IMR-90 (cell line): ENCODE data around the gene FAT1. TPM values are rescaled to one million over a fixed set of nuclear protein-coding genes. Genes with fewer than 3 reads are reported as not detected.

Experiments
- ATAC-seq: fragments of 200-7000 bp; cut with Tn5 transposase; 2 replicates; pipeline ENCODE4 v1.9.1; 2020; ENCODE audit warnings: low read depth, mild to moderate bottlenecking, moderate library complexity
- BruUV-seq: library from RNA; stranded (reverse); fragments of 400-500 nt; replicated peaks from 2 replicates; lab custom pipeline; 2021; lab: Mats Ljungman, UMichigan
- CTCF ChIA-PET: fragments of 300-600 bp; formaldehyde crosslinking; extraction: SDS; loops from one replicate; lab custom pipeline; 2021; ENCODE audit warnings: antibody characterized with exemption; lab: Yijun Ruan, JAX
- POLR2A ChIA-PET: fragments of 300-600 bp; sonication (Branson Sonifier 250); formaldehyde crosslinking; loops from one replicate; lab custom pipeline; 2022; ENCODE audit warnings: antibody characterized with exemption; ENCODE audit not compliant: unreplicated experiment; lab: Charles Lee
- DNase-seq: peaks from one replicate; pipeline ENCODE4 v3.0.0; 2013
- H2AFZ ChIP-seq: replicated peaks from 2 replicates; pipeline ENCODE3; 2013; ENCODE audit warnings: low read length, mild to moderate bottlenecking; ENCODE audit not compliant: poor library complexity
- H2AK5ac ChIP-seq: 2 replicates; pipeline ENCODE4 v1.6.1; 2013; ENCODE audit warnings: low read depth, low read length, inconsistent platforms
- H2AK9ac ChIP-seq: replicated peaks from 2 replicates; pipeline ENCODE3; 2013; ENCODE audit warnings: mild to moderate bottlenecking, low read depth, low read length, moderate library complexity; ENCODE audit not compliant: poor library complexity
- H2BK120ac ChIP-seq: 2 replicates; pipeline ENCODE4 v1.6.1; 2013; ENCODE audit warnings: low read depth, low read length, inconsistent platforms
- H2BK15ac ChIP-seq: 3 replicates; pipeline ENCODE4 v1.6.1; 2013; ENCODE audit warnings: low read depth, low read length, inconsistent platforms
- H2BK20ac ChIP-seq: 2 replicates; pipeline ENCODE4 v1.6.1; 2013; ENCODE audit warnings: low read depth, mild to moderate bottlenecking, inconsistent platforms, low read length, moderate library complexity
- H2BK5ac ChIP-seq: 2 replicates; pipeline ENCODE4 v1.6.1; 2013; ENCODE audit warnings: mild to moderate bottlenecking, low read depth, low read length, inconsistent platforms; ENCODE audit not compliant: poor library complexity, severe bottlenecking
- H3K14ac ChIP-seq: replicated peaks from 2 replicates; pipeline ENCODE4 v1.6.1; 2013; ENCODE audit warnings: low read depth, low read length, inconsistent platforms
- H3K18ac ChIP-seq: 2 replicates; pipeline ENCODE4 v1.6.1; 2013; ENCODE audit warnings: low read depth, low read length, control low read depth
- H3K23ac ChIP-seq: 2 replicates; pipeline ENCODE4 v1.6.1; 2013; ENCODE audit warnings: low read depth, low read length, inconsistent platforms
- H3K27ac ChIP-seq: 2 replicates; pipeline ENCODE4 v1.5.1; 2013; ENCODE audit warnings: mild to moderate bottlenecking, control low read depth, low read length; ENCODE audit not compliant: insufficient read depth
- H3K27me3 ChIP-seq: 2 replicates; pipeline ENCODE4 v1.6.1; 2013; ENCODE audit warnings: low read length; ENCODE audit not compliant: control insufficient read depth, insufficient read depth
- H3K36me3 ChIP-seq: 2 replicates; pipeline ENCODE4 v1.6.1; 2013; ENCODE audit warnings: low read length, mixed read lengths; ENCODE audit not compliant: control insufficient read depth, insufficient read depth
- H3K4ac ChIP-seq: 2 replicates; pipeline ENCODE4 v1.6.1; 2013; ENCODE audit warnings: low read depth, low read length, inconsistent platforms
- H3K4me1 ChIP-seq: 2 replicates; pipeline ENCODE4 v1.6.1; 2013; ENCODE audit warnings: low read length, mixed read lengths; ENCODE audit not compliant: control insufficient read depth, insufficient read depth
- H3K4me2 ChIP-seq: 2 replicates; pipeline ENCODE4 v1.6.1; 2013; ENCODE audit warnings: low read depth, mild to moderate bottlenecking, control low read depth, low read length, moderate library complexity
- H3K4me3 ChIP-seq: 2 replicates; pipeline ENCODE4 v1.5.1; 2013; ENCODE audit warnings: low read depth, mild to moderate bottlenecking, control low read depth, low read length, moderate library complexity; ENCODE audit not compliant: insufficient read depth
- H3K56ac ChIP-seq: 2 replicates; pipeline ENCODE4 v1.6.1; 2013; ENCODE audit warnings: low read length, inconsistent platforms; ENCODE audit not compliant: insufficient read depth; ENCODE audit errors: extremely low read depth
- H3K79me1 ChIP-seq, 2 experiments: 2 replicates each; pipeline ENCODE4 v1.6.1; 2013; ENCODE audit warnings: low read length in 2 of 2, inconsistent platforms in 1 of 2, low read depth in 1 of 2
- H3K9ac ChIP-seq: 2 replicates; pipeline ENCODE4 v1.6.1; 2013; ENCODE audit warnings: low read depth, low read length, control low read depth
- H3K9me1 ChIP-seq: 2 replicates; pipeline ENCODE4 v1.6.1; 2013; ENCODE audit warnings: low read length, inconsistent platforms; ENCODE audit not compliant: insufficient read depth
- H3K9me3 ChIP-seq: 2 replicates; pipeline ENCODE4 v1.6.1; 2013; ENCODE audit warnings: low read length; ENCODE audit not compliant: control insufficient read depth, insufficient read depth
- H4K20me1 ChIP-seq: 2 replicates; pipeline ENCODE4 v1.6.1; 2013; ENCODE audit warnings: low read length, inconsistent platforms; ENCODE audit not compliant: insufficient read depth
- H4K5ac ChIP-seq: 2 replicates; pipeline ENCODE4 v1.6.1; 2013; ENCODE audit warnings: mild to moderate bottlenecking, low read depth, low read length, control low read depth
- H4K8ac ChIP-seq, 2 experiments: 2 replicates each; pipeline ENCODE4 v1.6.1; 2013; ENCODE audit warnings: low read depth in 2 of 2, low read length in 2 of 2, control low read depth in 1 of 2, inconsistent platforms in 1 of 2
- H4K91ac ChIP-seq: 2 replicates; pipeline ENCODE4 v1.6.1; 2013; ENCODE audit warnings: low read depth, low read length, inconsistent platforms; ENCODE audit not compliant: insufficient read depth
- CHD1 ChIP-seq: IDR thresholded peaks from 2 replicates; pipeline ENCODE4 v1.6.1; 2012; ENCODE audit warnings: low read depth, low read length, improper control_type of control experiment
- MAFK ChIP-seq: IDR thresholded peaks from 2 replicates; pipeline ENCODE4 v1.6.1; 2012; ENCODE audit warnings: low read depth, low read length, improper control_type of control experiment
- POLR2A ChIP-seq: IDR thresholded peaks from 2 replicates; pipeline ENCODE4 v1.6.1; 2012; ENCODE audit warnings: mild to moderate bottlenecking, low read depth, low read length
- RAD21 ChIP-seq: IDR thresholded peaks from 2 replicates; pipeline ENCODE4 v1.6.1; 2012; ENCODE audit warnings: low read length, improper control_type of control experiment
- SMC3 ChIP-seq: fragments of 150-350 bp; IDR thresholded peaks from 2 replicates; pipeline ENCODE4 v1.6.1; 2016; ENCODE audit warnings: low read depth, mild to moderate bottlenecking, antibody characterized with exemption, low read length, moderate library complexity
- WGBS, 2 experiments: methylation state at CpG; one replicate each; pipeline versions ENCODE4 v1.1.5 to v1.1.7; 2013; ENCODE audit warnings: missing lambda C conversion rate in 2 of 2; ENCODE audit not compliant: insufficient read length in 1 of 2; ENCODE audit errors: extremely low coverage in 2 of 2; 5-methylcytosine and 5-hydroxymethylcytosine counted together
- dilution Hi-C: fragments of 300-500 bp; cut with HindIII; formaldehyde crosslinking; loops from one replicate; pipeline ENCODE4 v1.14.3; 2018; ENCODE audit warnings: low sequenced_read_pairs; ENCODE audit not compliant: unreplicated experiment
- in situ Hi-C: fragments of 300-500 bp; cut with MboI; formaldehyde crosslinking; loops from 3 replicates; pipeline ENCODE4 v1.14.3; 2019; ENCODE audit warnings: low sequenced_read_pairs, inconsistent platforms, mixed read lengths
- intact Hi-C: fragments of 100-400 bp; cut with micrococcal nuclease; formaldehyde crosslinking; loops from 2 replicates; pipeline ENCODE4 v1.10.0; 2022
- polyA plus RNA-seq, 3 experiments: library from polyadenylated mRNA; depleted of rRNA; stranded (reverse); fragments of >200 nt; gene quantifications; 2 replicates each; pipeline ENCODE4 v1.2.3, GENCODE V29; 2012; ENCODE audit warnings: low replicate concordance in 1 of 3
- total RNA-seq: library from RNA; depleted of rRNA; stranded (reverse); fragments of >200 nt; gene quantifications from 2 replicates; pipeline ENCODE4 v1.2.3, GENCODE V29; 2012
- TF ChIP-seq, protein P1 (sequence below): fragments of 150-350 bp; IDR thresholded peaks from 2 replicates; pipeline ENCODE4 v1.6.1; 2017; ENCODE audit warnings: mild to moderate bottlenecking, antibody characterized with exemption, low read length, low read depth

Gene FAT1
- total and polyA plus RNA-seq, 2 of the 4 experiments (the other 2 are of a cell fraction), result 156 to 519 TPM

DNA sequence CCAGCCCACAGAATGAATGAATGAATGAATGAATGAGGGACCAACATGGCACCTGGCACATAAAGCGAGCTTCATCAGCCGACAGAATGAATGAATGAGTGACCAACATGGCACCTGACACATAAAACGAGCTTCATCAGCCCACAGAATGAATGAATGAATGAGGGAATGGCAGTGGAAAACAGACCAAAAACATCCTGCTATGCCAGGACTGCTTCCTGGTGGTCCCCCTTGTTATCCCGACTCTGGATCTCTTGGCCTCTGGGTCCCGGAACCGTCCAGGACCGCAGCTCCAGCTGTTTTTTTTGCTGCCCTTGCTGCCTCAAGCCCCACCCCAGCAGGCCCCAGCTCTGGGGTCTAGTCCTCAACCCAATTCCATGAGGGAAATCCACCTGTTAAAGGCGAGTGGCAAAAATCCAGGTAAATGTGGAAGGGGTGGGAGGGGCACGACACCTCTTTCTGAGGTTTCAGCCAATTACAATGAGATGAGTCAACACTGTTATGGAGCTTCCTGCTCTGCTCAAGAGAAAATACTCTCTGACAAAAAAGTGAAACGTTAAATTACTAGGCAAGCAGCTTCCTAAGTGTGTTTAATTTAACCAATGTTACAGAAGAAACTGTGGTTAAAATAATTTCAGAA, 96.3 kb downstream of the FAT1 start:
- Histone ChIP-seq H4K20me1 (peaks cover 33% of the 10 kb centered on the region; the same call in 1 of the 2 replicates), H4K8ac (no peak overlapping the region), H3K4me1 (peaks cover 13% of the 10 kb centered on the region), H3K4ac (no peak overlapping the region; the same call in 1 of the 2 replicates), H3K27ac (no peak overlapping the region), H3K27me3 (no peaks in the 10 kb centered on the region), H3K9ac (no peak overlapping the region), H3K4me2 (no peak overlapping the region), H2BK20ac (no peak overlapping the region), H2BK120ac (no peak overlapping the region), H3K23ac (no peak overlapping the region), H3K79me1 (peaks cover 22 to 69% of the 10 kb centered on the region in 2 experiments), H4K5ac (no peak overlapping the region), H3K14ac (no peak overlapping the region), H3K9me1 (peaks cover 18% of the 10 kb centered on the region), H3K18ac (no peak overlapping the region), H2BK5ac (no peak overlapping the region), H2BK15ac (no peak overlapping the region), H2AK5ac (no peak overlapping the region), H2AK9ac (peak overlapping the region; percentile 17), H3K9me3 (no peaks in the 10 kb centered on the region), H3K4me3 (no peak overlapping the region), H3K36me3 (peaks cover 56% of the 10 kb centered on the region), H3K56ac (no peak overlapping the region), H2AFZ (no peak overlapping the region), H4K91ac (no peak overlapping the region)
- DNase-seq (peak; percentile 52), ATAC-seq (peak; percentile 34)
- no TSS peak for BruUV-seq
- dilution Hi-C loops (no loop called here), in situ Hi-C loops (no loop called here), intact Hi-C loops (no loop called here)
- POLR2A ChIA-PET, result no interaction called here
- CTCF ChIA-PET, result interaction anchor here (0.7 kb wide), 1 partner anchor 24 kb away, joined by 3 read pairs; no protein-coding TSS in a partner anchor
- TF ChIP-seq, protein P1, sequence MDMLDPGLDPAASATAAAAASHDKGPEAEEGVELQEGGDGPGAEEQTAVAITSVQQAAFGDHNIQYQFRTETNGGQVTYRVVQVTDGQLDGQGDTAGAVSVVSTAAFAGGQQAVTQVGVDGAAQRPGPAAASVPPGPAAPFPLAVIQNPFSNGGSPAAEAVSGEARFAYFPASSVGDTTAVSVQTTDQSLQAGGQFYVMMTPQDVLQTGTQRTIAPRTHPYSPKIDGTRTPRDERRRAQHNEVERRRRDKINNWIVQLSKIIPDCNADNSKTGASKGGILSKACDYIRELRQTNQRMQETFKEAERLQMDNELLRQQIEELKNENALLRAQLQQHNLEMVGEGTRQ, result no peak
- TF ChIP-seq SMC3 (no peak), RAD21 (no peak), MAFK (no peak), POLR2A (no peak), CHD1 (no peak)
- 100% methylated on average over 3 of the region's 10 CpGs; no CpG with 5 or more reads in 1 of the 2 experiments for WGBS, 2 experiments
